Mesenchymal stem cell (in vitro differentiated cells and primary cell): ENCODE data around the gene TM6SF1.

Experiments used
- DNase-seq: peaks from one replicate; pipeline ENCODE4 v3.0.0-alpha.2; 2013
- H2AFZ ChIP-seq: one replicate; pipeline ENCODE4 v1.6.1; 2013; ENCODE audit warnings: low read depth, mild to moderate bottlenecking, control low read depth, inconsistent platforms, low read length, moderate library complexity
- H2AK5ac ChIP-seq: 2 replicates; pipeline ENCODE4 v1.6.1; 2013; ENCODE audit warnings: low read length, moderate library complexity, mild to moderate bottlenecking, inconsistent platforms; ENCODE audit not compliant: severe bottlenecking
- H2BK120ac ChIP-seq: one replicate; pipeline ENCODE4 v1.6.1; 2013; ENCODE audit warnings: low read depth, mild to moderate bottlenecking, inconsistent platforms, low read length, moderate library complexity
- H2BK12ac ChIP-seq, 2 experiments: one replicate each; pipeline ENCODE4 v1.6.1; 2013; ENCODE audit warnings: inconsistent platforms in 2 of 2, low read length in 2 of 2, mild to moderate bottlenecking in 2 of 2, moderate library complexity in 2 of 2, control low read depth in 1 of 2
- H2BK15ac ChIP-seq: one replicate; pipeline ENCODE4 v1.6.1; 2013; ENCODE audit warnings: mild to moderate bottlenecking, low read depth, inconsistent platforms; ENCODE audit not compliant: poor library complexity, severe bottlenecking
- H2BK5ac ChIP-seq: 2 replicates; pipeline ENCODE4 v1.6.1; 2013; ENCODE audit warnings: low read depth, mild to moderate bottlenecking, low read length, control low read depth, inconsistent platforms; ENCODE audit not compliant: poor library complexity, severe bottlenecking
- H3K14ac ChIP-seq, 2 experiments: one replicate each; pipeline ENCODE4 v1.6.1; 2013; ENCODE audit warnings: inconsistent platforms in 2 of 2, low read length in 2 of 2, control low read depth in 1 of 2, mild to moderate bottlenecking in 1 of 2, moderate library complexity in 1 of 2
- H3K18ac ChIP-seq, 2 experiments: one replicate each; pipeline ENCODE4 v1.6.1; 2013; ENCODE audit warnings: inconsistent platforms in 2 of 2, low read length in 2 of 2, control low read depth in 1 of 2, low read depth in 1 of 2, mild to moderate bottlenecking in 1 of 2
- H3K23ac ChIP-seq, 2 experiments: one replicate each; pipeline ENCODE4 v1.6.1; 2013; ENCODE audit warnings: inconsistent platforms in 2 of 2, low read length in 2 of 2, mild to moderate bottlenecking in 2 of 2, moderate library complexity in 2 of 2, control low read depth in 1 of 2
- H3K27ac ChIP-seq: 2 replicates; pipeline ENCODE4 v1.5.1; 2013; ENCODE audit warnings: mild to moderate bottlenecking, moderate library complexity, low read length, control low read depth, inconsistent platforms; ENCODE audit not compliant: poor library complexity, severe bottlenecking
- H3K27me3 ChIP-seq, 2 experiments: 2 replicates each; pipeline versions ENCODE4 v1.6.1 to v1.7.0; 2013; ENCODE audit warnings: low read length in 2 of 2, mild to moderate bottlenecking in 2 of 2, moderate library complexity in 2 of 2, control low read depth in 1 of 2, inconsistent platforms in 1 of 2; ENCODE audit not compliant: control insufficient read depth in 1 of 2, insufficient read depth in 1 of 2
- H3K36me3 ChIP-seq, 2 experiments: 2 replicates each; pipeline versions ENCODE4 v1.6.1 to v1.7.0; 2013; ENCODE audit warnings: low read length in 2 of 2, control low read depth in 1 of 2, inconsistent platforms in 1 of 2, low read depth in 1 of 2, mild to moderate bottlenecking in 1 of 2; ENCODE audit not compliant: insufficient read depth in 2 of 2, control insufficient read depth in 1 of 2
- H3K4ac ChIP-seq, 2 experiments: one replicate each; pipeline ENCODE4 v1.6.1; 2013; ENCODE audit warnings: inconsistent platforms in 2 of 2, low read length in 2 of 2, mild to moderate bottlenecking in 2 of 2, moderate library complexity in 2 of 2, control low read depth in 1 of 2, low read depth in 1 of 2
- H3K4me1 ChIP-seq: 2 replicates; pipeline ENCODE4 v1.6.1; 2013; ENCODE audit warnings: low read depth, low read length, control low read depth; ENCODE audit not compliant: control insufficient read depth, insufficient read depth
- H3K4me2 ChIP-seq: 2 replicates; pipeline ENCODE4 v1.6.1; 2013; ENCODE audit warnings: low read length, mild to moderate bottlenecking, inconsistent platforms; ENCODE audit not compliant: poor library complexity, severe bottlenecking
- H3K4me3 ChIP-seq, 2 experiments: 2 replicates each; pipeline versions ENCODE4 v1.5.1 to v1.7.0; 2013; ENCODE audit warnings: low read length in 2 of 2, mild to moderate bottlenecking in 2 of 2, control low read depth in 1 of 2, low read depth in 1 of 2; ENCODE audit not compliant: insufficient read depth in 1 of 2
- H3K79me1 ChIP-seq: replicated peaks from 2 replicates; pipeline ENCODE4 v1.6.1; 2013; ENCODE audit warnings: mild to moderate bottlenecking, control low read depth, low read length, inconsistent platforms; ENCODE audit not compliant: poor library complexity, severe bottlenecking
- H3K9ac ChIP-seq: 2 replicates; pipeline ENCODE4 v1.7.0; 2013; ENCODE audit warnings: mild to moderate bottlenecking, low read length, moderate library complexity
- H3K9me3 ChIP-seq: 2 replicates; pipeline ENCODE4 v1.7.0; 2013; ENCODE audit warnings: mild to moderate bottlenecking, low read length; ENCODE audit not compliant: control insufficient read depth
- H4K8ac ChIP-seq: one replicate; pipeline ENCODE4 v1.6.1; 2013; ENCODE audit warnings: inconsistent platforms, mild to moderate bottlenecking, low read length, moderate library complexity
- H4K91ac ChIP-seq: one replicate; pipeline ENCODE4 v1.6.1; 2013; ENCODE audit warnings: mild to moderate bottlenecking, low read length, inconsistent platforms
- whole genome bisulfite sequencing: methylation state at CpG from one replicate; pipeline ENCODE4 v1.1.7; 2013; ENCODE audit warnings: mixed read lengths; 5-methylcytosine and 5-hydroxymethylcytosine counted together

Gene TM6SF1

DNA sequence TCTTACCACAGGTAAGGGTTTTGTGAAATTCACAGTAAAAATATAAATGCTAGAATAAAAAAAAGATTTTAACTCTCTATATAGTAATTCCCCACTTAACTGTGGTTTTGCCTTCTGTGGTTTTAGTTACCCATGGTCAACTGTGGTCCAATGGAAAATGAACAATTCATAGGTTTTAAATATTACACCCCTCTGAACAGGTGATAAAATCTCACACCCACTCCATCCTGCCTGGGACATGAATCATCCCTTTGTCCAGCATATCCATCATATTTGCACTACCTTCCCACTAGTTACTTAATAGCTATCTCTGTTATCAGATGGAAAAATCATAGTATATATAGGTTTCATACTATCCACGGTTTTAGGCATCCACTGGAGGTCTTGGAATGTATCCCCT, 50.9 kb downstream of the TM6SF1 start:
- WGBS: no CpG with 5 or more reads among the region's 1 CpG
- Histone ChIP-seq H3K4ac (no peak overlapping the region), H2BK5ac (no peak overlapping the region)

GRCh38 chr15:83160741-83161140, 53.3 kb downstream of the TM6SF1 start:
- no peak overlapping the region for H2BK15ac ChIP-seq
- H3K4me3 ChIP-seq: no peak overlapping the region
- H2BK5ac ChIP-seq: no peak overlapping the region

More for the DNA sequence above, 50.9 kb downstream of the TM6SF1 start:
- H3K36me3 ChIP-seq: peaks cover 4 to 46% of the 10 kb centered on the region in 2 experiments
- H2BK15ac ChIP-seq: no peak overlapping the region
- H3K4me3 ChIP-seq: no peak overlapping the region
- H2BK120ac ChIP-seq: no peak overlapping the region
- H2BK12ac ChIP-seq: no peak overlapping the region
- no peak overlapping the region for H4K8ac ChIP-seq
- H2AFZ ChIP-seq: no peak overlapping the region
- H3K4me2 ChIP-seq: no peak overlapping the region
- no peak overlapping the region for H2AK5ac ChIP-seq
- H3K27ac ChIP-seq: no peak overlapping the region
- no peaks in the 10 kb centered on the region for H3K9me3 ChIP-seq
- no peak overlapping the region for H3K23ac ChIP-seq
- no peak for DNase-seq
- no peaks in the 10 kb centered on the region for H3K27me3 ChIP-seq
- H4K91ac ChIP-seq: no peak overlapping the region
- H3K4me1 ChIP-seq: no peaks in the 10 kb centered on the region
- H3K9ac ChIP-seq: no peak overlapping the region
- no peak overlapping the region for H3K14ac ChIP-seq
- peaks cover 15% of the 10 kb centered on the region for H3K79me1 ChIP-seq
- H3K18ac ChIP-seq: no peak overlapping the region

DNA sequence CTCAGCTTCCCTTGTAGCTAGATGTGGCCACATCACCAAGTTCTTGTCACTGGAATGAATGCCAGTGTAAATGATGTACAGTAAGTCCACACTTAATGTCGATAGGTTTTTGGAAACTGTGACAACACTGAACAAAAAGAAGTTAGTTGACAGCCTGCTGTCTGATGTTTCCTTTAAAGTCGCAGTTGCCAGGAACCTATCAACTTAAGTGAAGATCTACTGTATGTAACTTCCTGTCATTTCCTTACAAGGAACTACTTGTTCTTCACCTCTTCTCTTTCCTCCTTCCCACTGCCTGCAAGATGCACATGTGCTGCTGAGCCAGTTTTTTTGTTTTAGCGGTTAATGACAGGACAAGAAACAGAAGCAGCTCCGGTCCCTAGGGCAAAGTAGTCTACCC, 55.6 kb downstream of the TM6SF1 start:
- no peak overlapping the region for H2BK120ac ChIP-seq
- no peak overlapping the region for H2AK5ac ChIP-seq
- no peak overlapping the region for H4K8ac ChIP-seq

More at GRCh38 chr15:83160741-83161140, 53.3 kb downstream of the TM6SF1 start:
- Histone ChIP-seq H3K14ac (no peak overlapping the region), H2AFZ (no peak overlapping the region), H2BK120ac (no peak overlapping the region), H3K18ac (no peak overlapping the region), H2BK12ac (no peak overlapping the region), H3K23ac (no peak overlapping the region), H2AK5ac (no peak overlapping the region), H4K91ac (no peak overlapping the region), H3K27ac (no peak overlapping the region), H3K36me3 (peaks cover 4 to 42% of the 10 kb centered on the region in 2 experiments), H3K4me2 (no peak overlapping the region), H3K27me3 (no peaks in the 10 kb centered on the region), H3K9me3 (no peaks in the 10 kb centered on the region), H3K4ac (no peak overlapping the region), H3K4me1 (no peaks in the 10 kb centered on the region), H3K9ac (no peak overlapping the region), H4K8ac (no peak overlapping the region), H3K79me1 (peaks cover 15% of the 10 kb centered on the region)
- over 99% methylated on average over 3 of the region's 3 CpGs for WGBS
- no peak for DNase-seq

DNA sequence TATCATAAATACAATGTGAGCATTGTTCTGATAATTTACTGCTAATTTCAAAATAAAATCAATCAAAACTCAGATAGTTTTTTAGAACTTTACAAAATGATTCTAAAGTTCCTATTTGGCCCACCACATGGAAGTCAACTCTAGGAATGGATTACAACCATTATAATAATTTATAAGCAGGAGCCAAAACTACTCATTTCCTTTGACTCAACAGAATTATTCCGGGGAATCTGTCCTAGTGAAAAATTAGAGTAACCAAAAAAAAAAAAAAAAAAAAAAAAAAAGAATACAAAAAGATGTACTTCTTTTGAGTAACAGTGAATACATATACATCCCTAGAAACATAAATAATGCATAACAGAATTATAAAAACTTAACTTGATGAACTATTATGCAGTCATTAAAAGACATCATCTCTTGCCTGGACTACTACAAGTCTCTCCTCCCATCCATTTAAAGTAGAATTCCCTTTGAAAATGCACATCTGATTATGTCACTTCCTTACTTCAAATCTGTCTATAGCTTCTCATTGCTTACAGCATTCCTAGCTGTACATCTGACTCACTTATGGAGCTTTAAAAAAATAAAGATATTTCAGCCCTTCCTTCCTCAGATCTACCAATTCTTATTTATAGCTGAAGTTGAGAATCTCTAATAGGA, 56.8 kb downstream of the TM6SF1 start:
- Histone ChIP-seq H4K91ac (no peak overlapping the region), H3K36me3 (peaks cover 0 to 19% of the 10 kb centered on the region in 2 experiments), H3K4ac (no peak overlapping the region), H3K9me3 (peaks cover 10% of the 10 kb centered on the region), H3K18ac (no peak overlapping the region), H3K4me2 (no peak overlapping the region), H2BK120ac (no peak overlapping the region), H3K79me1 (peaks cover 14% of the 10 kb centered on the region), H2BK5ac (no peak overlapping the region), H4K8ac (no peak overlapping the region), H3K23ac (no peak overlapping the region), H2BK15ac (no peak overlapping the region), H3K4me3 (no peak overlapping the region), H3K27ac (no peak overlapping the region), H3K9ac (no peak overlapping the region), H2AK5ac (no peak overlapping the region), H3K4me1 (no peaks in the 10 kb centered on the region), H2BK12ac (no peak overlapping the region), H2AFZ (no peak overlapping the region), H3K27me3 (no peaks in the 10 kb centered on the region), H3K14ac (no peak overlapping the region)
- WGBS: no CpG with 5 or more reads among the region's 1 CpG
- peak; percentile 65 for DNase-seq

More for the DNA sequence above, 55.6 kb downstream of the TM6SF1 start:
- Histone ChIP-seq H2BK12ac (no peak overlapping the region), H3K9me3 (peaks cover 10% of the 10 kb centered on the region), H3K4me1 (no peaks in the 10 kb centered on the region), H3K9ac (no peak overlapping the region), H3K36me3 (peaks cover 0 to 22% of the 10 kb centered on the region in 2 experiments), H3K14ac (no peak overlapping the region), H3K4ac (no peak overlapping the region), H3K23ac (no peak overlapping the region), H3K18ac (peak overlapping the region in 1 of 2 experiments; percentile 17), H3K27ac (no peak overlapping the region), H2AFZ (no peak overlapping the region), H3K4me2 (no peak overlapping the region), H3K4me3 (no peak overlapping the region), H2BK5ac (no peak overlapping the region), H3K79me1 (peaks cover 15% of the 10 kb centered on the region), H2BK15ac (no peak overlapping the region), H4K91ac (no peak overlapping the region), H3K27me3 (no peaks in the 10 kb centered on the region)
- no peak for DNase-seq
- WGBS: 93% methylated on average over 3 of the region's 4 CpGs
